Heart left ventricle (tissue), 16 donors: Measurements from ENCODE around the gene SGSM1. TPM values are rescaled to one million over a fixed set of nuclear protein-coding genes. Genes with fewer than 3 reads are reported as not detected.

Experiments
- ATAC-seq, 4 donors: fragments of 200-7000 bp; cut with Tn5 transposase; one replicate each; pipeline ENCODE4 v1.9.1; 2020 to 2022; ENCODE audit warnings: moderate library complexity in 4 of 4, mild to moderate bottlenecking in 3 of 4, moderate number of reproducible peaks in 1 of 4
- DNase-seq, 5 donors: peaks; one replicate each; pipeline ENCODE4 v3.0.0-alpha.2; 2020
- H3K27ac ChIP-seq, 12 donors: fragments of 200-600 bp; sonication (generic) in 4 of 12; one replicate each; pipeline versions ENCODE4 v1.5.0 to v1.8.0; 2016 to 2022; ENCODE audit warnings: mild to moderate bottlenecking in 2 of 12
- H3K27me3 ChIP-seq, 9 donors: fragments of 200-600 bp; sonication (generic) in 2 of 9; one replicate each; pipeline versions ENCODE4 v1.5.1 to v1.8.0; 2016 to 2022; ENCODE audit warnings: mild to moderate bottlenecking in 3 of 9
- H3K36me3 ChIP-seq, 9 donors: fragments of 200-600 bp; sonication (generic) in 2 of 9; one replicate each; pipeline versions ENCODE4 v1.5.0 to v1.8.0; 2018 to 2022; ENCODE audit warnings: mild to moderate bottlenecking in 2 of 9
- H3K4me1 ChIP-seq, 12 donors: fragments of 200-600 bp; sonication (generic) in 4 of 12; one replicate each; pipeline versions ENCODE4 v1.5.0 to v1.8.0; 2016 to 2022; ENCODE audit warnings: mild to moderate bottlenecking in 3 of 12
- H3K4me3 ChIP-seq, 12 donors: fragments of 200-600 bp; sonication (generic) in 4 of 12; one replicate each; pipeline versions ENCODE4 v1.5.0 to v1.8.0; 2017 to 2022; ENCODE audit warnings: mild to moderate bottlenecking in 9 of 12, moderate library complexity in 4 of 12
- H3K9me3 ChIP-seq, 12 donors: fragments of 200-600 bp; sonication (generic) in 4 of 12; one replicate each; pipeline versions ENCODE4 v1.5.0 to v1.8.0; 2016 to 2022; ENCODE audit warnings: mild to moderate bottlenecking in 1 of 12
- POLR2A ChIP-seq, 2 donors: fragments of 450-650 bp; IDR thresholded peaks; one replicate each; pipeline ENCODE4 v1.6.1; 2017; ENCODE audit warnings: antibody characterized with exemption in 2 of 2, mild to moderate bottlenecking in 2 of 2, moderate library complexity in 2 of 2
- WGBS, 4 donors: extraction: QIAGEN DNeasy Blood & Tissue Kit in 2 of 4; methylation state at CpG; one replicate each; pipeline versions ENCODE4 v1.1.5 to v1.1.7; 2013 to 2018; 5-methylcytosine and 5-hydroxymethylcytosine counted together
- intact Hi-C, 10 donors: fragments of 100-400 bp; cut with DNase I; formaldehyde crosslinking; loops; one replicate each; pipeline versions ENCODE4 v1.11.1 to v1.14.2; 2022
- long read RNA-seq, 3 donors: library from polyadenylated mRNA; unstranded; transcript quantifications; one replicate each; pipeline ENCODE4 v2.0.0, GENCODE V29; 2020 to 2021
- polyA plus RNA-seq, 2 donors: library from polyadenylated mRNA; stranded (reverse); fragments of 200-250 nt; gene quantifications; one replicate each; pipeline ENCODE4 v1.2.3, GENCODE V29; 2013
- total RNA-seq, 9 donors: library from RNA; depleted of rRNA in 2 of 9; stranded (reverse); fragments of >200 nt in 2 of 9; fragmentation: NEBNext Ultra II Directional in 3 of 9; extraction: Animal tissue kit (Norgen Biotek cat#: 25700) in 3 of 9; gene quantifications; one replicate each; pipeline versions ENCODE4 v1.1.0 to v1.2.4, GENCODE V29; 2016 to 2023
- TF ChIP-seq, protein P1 (sequence below), 12 donors: fragments of 200-600 bp; sonication (generic) in 4 of 12; IDR thresholded peaks; one replicate each; pipeline versions ENCODE4 v1.5.0 to v1.8.0; 2018 to 2022; ENCODE audit warnings: antibody characterized with exemption in 12 of 12, mild to moderate bottlenecking in 5 of 12
- donor health status: ischemic (EF 13 %, LVEDD 7.1; RV severe dilation, severe dysfunction).
- donor health status: healthy with polysubstance abuse.
- donor health status: DM: no; HTN: yes; CAD: no.
- donor health status: DM: no; HTN: no; CAD: no.
- donor health status: ischemic (EF 25% LVEDD 6.9; RV normal size, moderate dysfunction).
- donor health status: ischemic (EF 25% LVEDD 5.7; RV mildly dilated, moderate dysfunction).
- donor health status: healthy.
- donor health status: DM: yes; HTN: yes; CAD: no.
- donor health status: ischemic (EF 35%, LVEDD 5.7; RV mildly dilated, moderate dysfunction).
- donor health status: nonischemic (EF 11% LVEDD 7.7; RV severe dilation, severe dysfunction).
- donor health status: DM: yes; HTN: yes; CAD: no.
- donor health status: PGD.
- donor health status: ischemic (EF 29% LVEDD 5.4; RV normal size, mild dysfunction).
- donor health status: nonischemic (EF 23%, LVEDD 6.1; RV moderate dilation, normal function).

Gene SGSM1, protein sequence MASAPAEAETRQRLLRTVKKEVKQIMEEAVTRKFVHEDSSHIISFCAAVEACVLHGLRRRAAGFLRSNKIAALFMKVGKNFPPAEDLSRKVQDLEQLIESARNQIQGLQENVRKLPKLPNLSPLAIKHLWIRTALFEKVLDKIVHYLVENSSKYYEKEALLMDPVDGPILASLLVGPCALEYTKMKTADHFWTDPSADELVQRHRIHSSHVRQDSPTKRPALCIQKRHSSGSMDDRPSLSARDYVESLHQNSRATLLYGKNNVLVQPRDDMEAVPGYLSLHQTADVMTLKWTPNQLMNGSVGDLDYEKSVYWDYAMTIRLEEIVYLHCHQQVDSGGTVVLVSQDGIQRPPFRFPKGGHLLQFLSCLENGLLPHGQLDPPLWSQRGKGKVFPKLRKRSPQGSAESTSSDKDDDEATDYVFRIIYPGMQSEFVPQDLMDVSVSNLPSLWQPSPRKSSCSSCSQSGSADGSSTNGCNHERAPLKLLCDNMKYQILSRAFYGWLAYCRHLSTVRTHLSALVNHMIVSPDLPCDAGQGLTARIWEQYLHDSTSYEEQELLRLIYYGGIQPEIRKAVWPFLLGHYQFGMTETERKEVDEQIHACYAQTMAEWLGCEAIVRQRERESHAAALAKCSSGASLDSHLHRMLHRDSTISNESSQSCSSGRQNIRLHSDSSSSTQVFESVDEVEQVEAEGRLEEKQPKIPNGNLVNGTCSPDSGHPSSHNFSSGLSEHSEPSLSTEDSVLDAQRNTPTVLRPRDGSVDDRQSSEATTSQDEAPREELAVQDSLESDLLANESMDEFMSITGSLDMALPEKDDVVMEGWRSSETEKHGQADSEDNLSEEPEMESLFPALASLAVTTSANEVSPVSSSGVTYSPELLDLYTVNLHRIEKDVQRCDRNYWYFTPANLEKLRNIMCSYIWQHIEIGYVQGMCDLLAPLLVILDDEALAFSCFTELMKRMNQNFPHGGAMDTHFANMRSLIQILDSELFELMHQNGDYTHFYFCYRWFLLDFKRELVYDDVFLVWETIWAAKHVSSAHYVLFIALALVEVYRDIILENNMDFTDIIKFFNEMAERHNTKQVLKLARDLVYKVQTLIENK
- total RNA-seq (10 to 100 TPM in 3 of 9 donors, 1 to 10 TPM in 6; 4.1 to 11.0 (median 6.8) TPM), polyA plus RNA-seq (1 to 10 TPM; 2.1 to 2.7 TPM)
- long read RNA-seq, donor 1, partial matches to known transcripts: 1 of 10 reads
- long read RNA-seq, donor 1, other reads (novel, unspliced or antisense): 9 of 10 reads
- long read RNA-seq, donor 2, full-length matches to known transcripts: 3 of 25 reads
- long read RNA-seq, donor 2, partial matches to known transcripts: 16 of 25 reads
- long read RNA-seq, donor 2, other reads (novel, unspliced or antisense): 6 of 25 reads
- long read RNA-seq, donor 3, full-length matches to known transcripts: 1 of 2 reads
- long read RNA-seq, donor 3, partial matches to known transcripts: 0 of 2 reads
- long read RNA-seq, donor 3, other reads (novel, unspliced or antisense): 1 of 2 reads

DNA sequence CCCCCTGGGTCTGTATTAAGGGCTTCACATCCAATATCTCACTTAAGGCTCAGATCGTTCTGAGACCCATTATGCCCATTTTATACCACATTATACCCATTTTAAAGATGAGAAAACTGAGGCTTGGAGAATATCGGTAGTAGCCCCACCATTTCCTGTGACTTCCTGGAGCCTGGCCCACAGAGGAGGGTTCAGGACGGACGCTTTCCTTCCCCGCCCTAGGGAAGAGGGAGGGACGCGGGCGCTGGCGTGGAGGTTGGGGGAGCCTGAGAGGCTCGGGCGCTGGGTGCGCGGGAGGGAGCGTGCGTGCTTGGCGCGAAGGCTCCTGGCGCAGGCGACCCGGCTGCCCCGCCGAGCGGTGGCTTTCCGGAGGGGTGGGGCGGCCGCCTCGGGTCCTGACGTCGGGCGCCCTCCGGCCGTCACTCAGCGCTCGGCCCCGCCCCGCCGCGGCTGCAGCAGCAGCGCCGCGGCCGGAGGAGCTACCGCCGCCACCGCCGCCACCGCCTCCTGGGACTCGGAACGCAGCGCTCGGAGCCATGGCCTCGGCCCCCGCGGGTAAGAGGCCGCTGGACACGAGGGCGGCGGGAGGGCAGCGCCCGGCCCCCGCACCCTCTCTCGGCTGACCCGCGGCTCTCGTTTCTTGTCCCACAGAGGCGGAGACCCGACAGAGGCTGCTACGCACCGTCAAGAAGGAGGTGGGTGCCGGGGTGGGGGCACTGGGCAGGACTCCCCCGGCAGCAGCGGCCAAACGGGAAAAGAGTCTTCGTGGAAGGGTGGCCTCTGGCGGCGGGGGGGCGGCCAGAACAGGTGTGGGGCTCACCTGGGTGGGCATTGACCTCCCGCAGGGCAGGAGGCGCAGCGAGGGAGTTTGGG, at the start of gene SGSM1:
TSS of gene SGSM1 (plus strand) at position 422 of the 873 bp plus-strand sequence. CDS start at position 537, 115 bp downstream.
- Histone ChIP-seq H3K27ac (peak within 1 kb of the TSS in 11 of 12 donors; percentile 47 to 88 (median 72)), H3K4me1 (peaks cover 0 to 46% (median 22%) of the 10 kb centered on the region in 12 donors), H3K9me3 (no peaks in the 10 kb centered on the region), H3K4me3 (peak within 1 kb of the TSS; percentile 53 to 79 (median 66)), H3K27me3 (no peaks in the 10 kb centered on the region), H3K36me3 (no peaks in the 10 kb centered on the region)
- TF ChIP-seq, protein P1, sequence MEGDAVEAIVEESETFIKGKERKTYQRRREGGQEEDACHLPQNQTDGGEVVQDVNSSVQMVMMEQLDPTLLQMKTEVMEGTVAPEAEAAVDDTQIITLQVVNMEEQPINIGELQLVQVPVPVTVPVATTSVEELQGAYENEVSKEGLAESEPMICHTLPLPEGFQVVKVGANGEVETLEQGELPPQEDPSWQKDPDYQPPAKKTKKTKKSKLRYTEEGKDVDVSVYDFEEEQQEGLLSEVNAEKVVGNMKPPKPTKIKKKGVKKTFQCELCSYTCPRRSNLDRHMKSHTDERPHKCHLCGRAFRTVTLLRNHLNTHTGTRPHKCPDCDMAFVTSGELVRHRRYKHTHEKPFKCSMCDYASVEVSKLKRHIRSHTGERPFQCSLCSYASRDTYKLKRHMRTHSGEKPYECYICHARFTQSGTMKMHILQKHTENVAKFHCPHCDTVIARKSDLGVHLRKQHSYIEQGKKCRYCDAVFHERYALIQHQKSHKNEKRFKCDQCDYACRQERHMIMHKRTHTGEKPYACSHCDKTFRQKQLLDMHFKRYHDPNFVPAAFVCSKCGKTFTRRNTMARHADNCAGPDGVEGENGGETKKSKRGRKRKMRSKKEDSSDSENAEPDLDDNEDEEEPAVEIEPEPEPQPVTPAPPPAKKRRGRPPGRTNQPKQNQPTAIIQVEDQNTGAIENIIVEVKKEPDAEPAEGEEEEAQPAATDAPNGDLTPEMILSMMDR (IDR thresholded peaks at IDR 0.05): peak in 1 of 12 donors; percentile 10
- TF ChIP-seq POLR2A (IDR thresholded peaks at IDR 0.05): peak; percentile 21 to 76
- DNase-seq (peak; percentile 82 to 92 (median 87)), ATAC-seq (peak; percentile 45 to 94 (median 90))
- 2 to 7% (median 2%) methylated on average over 14 to 80 of the region's 80 CpGs for WGBS, 4 donors
- intact Hi-C loops: no loop called here

DNA sequence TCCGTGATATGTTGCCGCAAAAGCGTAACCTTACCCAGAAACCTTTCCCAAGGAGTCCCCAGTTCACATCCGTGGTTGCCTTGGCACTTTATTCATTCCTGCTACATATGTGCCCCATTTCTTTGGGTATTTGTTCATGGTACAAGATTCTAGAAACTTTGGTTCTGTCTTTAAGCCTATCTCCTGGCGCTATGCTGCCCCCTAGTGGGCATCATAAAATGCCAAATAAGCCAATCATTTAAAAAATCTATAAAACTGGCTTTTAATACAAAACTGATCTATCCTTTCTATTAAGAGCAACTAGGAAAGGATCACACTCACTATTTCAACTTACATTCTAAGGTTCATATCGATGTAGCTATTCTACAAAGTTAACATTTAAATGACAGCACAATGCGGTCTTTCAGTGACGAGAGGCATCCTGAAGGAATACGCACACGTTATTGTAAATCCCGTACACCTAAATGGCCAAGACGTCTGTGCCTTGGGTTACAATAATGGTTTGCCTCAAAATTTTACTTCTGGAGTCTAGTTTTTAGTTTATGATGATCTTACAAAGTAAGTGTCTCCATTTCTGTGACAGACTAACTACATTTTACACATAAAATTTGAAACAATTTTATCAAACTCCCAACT, 47.7 kb upstream of the SGSM1 start:
- DNase-seq: peak in 4 of 5 donors; percentile 41 to 50 (median 42)
- Histone ChIP-seq H3K4me1 (no peaks in the 10 kb centered on the region), H3K9me3 (no peaks in the 10 kb centered on the region), H3K27me3 (peaks cover 0 to 15% (median 0%) of the 10 kb centered on the region in 9 donors), H3K36me3 (no peaks in the 10 kb centered on the region), H3K4me3 (no peak overlapping the region), H3K27ac (no peak overlapping the region)
- TF ChIP-seq, protein P1 (IDR thresholded peaks at IDR 0.05): peak; percentile 79 to 97 (median 90)
- TF ChIP-seq POLR2A (IDR thresholded peaks at IDR 0.05): no peak
- intact Hi-C loops: loop anchor here in 6 of 10 donors (5.0 to 10.0 kb wide), 4 partner anchors 51 to 433 kb away; no protein-coding TSS in a partner anchor
- ATAC-seq: no peak
- 58 to 59% (median 58%) methylated on average over 12 of the region's 12 CpGs for WGBS, 4 donors

DNA sequence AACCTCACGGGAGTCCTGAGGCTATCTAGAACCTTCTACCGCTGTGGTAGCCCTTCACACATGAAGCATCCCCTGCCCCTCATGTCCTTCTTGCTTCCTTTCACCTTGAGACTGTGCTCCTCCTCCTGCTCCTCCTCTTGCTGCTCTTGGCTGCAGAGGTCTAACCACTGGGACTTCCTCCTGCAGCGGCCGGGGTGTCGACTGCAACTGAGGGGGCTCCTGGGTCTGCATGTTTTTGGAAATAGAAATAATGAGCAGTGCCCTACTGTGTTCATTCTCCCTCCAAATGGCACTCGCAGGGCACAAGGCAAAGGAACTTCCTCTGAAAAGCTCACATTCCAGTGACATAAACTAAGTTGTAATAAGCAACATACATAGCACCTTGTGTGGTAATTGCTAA, 46.2 kb upstream of the SGSM1 start:
- no peak for ATAC-seq
- peaks cover 0 to 23% (median 0%) of the 10 kb centered on the region in 9 donors for H3K27me3 ChIP-seq
- no peak for DNase-seq
- TF ChIP-seq, protein P1 (IDR thresholded peaks at IDR 0.05): no peak
- TF ChIP-seq POLR2A (IDR thresholded peaks at IDR 0.05): no peak
- no peaks in the 10 kb centered on the region for H3K4me1 ChIP-seq
- 64 to 73% (median 69%) methylated on average over 6 of the region's 6 CpGs for WGBS, 4 donors
- H3K9me3 ChIP-seq: no peaks in the 10 kb centered on the region
- intact Hi-C loops: loop anchor here in 6 of 10 donors (5.0 to 10.0 kb wide), 5 partner anchors 52 to 435 kb away; no protein-coding TSS in a partner anchor
- H3K36me3 ChIP-seq: no peaks in the 10 kb centered on the region
- no peak overlapping the region for H3K4me3 ChIP-seq
- H3K27ac ChIP-seq: no peak overlapping the region
